Fibroblast of villous mesenchyme (primary cell): ENCODE measurements around the gene HIF3A. TPM values are rescaled to one million over a fixed set of nuclear protein-coding genes. Genes with fewer than 3 reads are reported as not detected.

Experiments used
- DNase-seq: peaks from one replicate; pipeline ENCODE4 v3.0.0-alpha.2; 2010; ENCODE audit warnings: low read depth
- H3K4me3 ChIP-seq: 2 replicates; pipeline ENCODE4 v1.5.1; 2011; ENCODE audit warnings: low read depth, mild to moderate bottlenecking, low read length
- total RNA-seq: library from RNA; depleted of rRNA; stranded (reverse); fragments of >200 nt; gene quantifications from 2 replicates; pipeline ENCODE4 v1.2.3, GENCODE V29; 2012
- TF ChIP-seq, protein P1 (sequence below): IDR thresholded peaks from 2 replicates; pipeline ENCODE4 v1.5.1; 2012; ENCODE audit warnings: low read depth, mild to moderate bottlenecking, low read length; ENCODE audit not compliant: insufficient read depth

Gene HIF3A
- total RNA-seq, 1 donor: 0.43 TPM

DNA sequence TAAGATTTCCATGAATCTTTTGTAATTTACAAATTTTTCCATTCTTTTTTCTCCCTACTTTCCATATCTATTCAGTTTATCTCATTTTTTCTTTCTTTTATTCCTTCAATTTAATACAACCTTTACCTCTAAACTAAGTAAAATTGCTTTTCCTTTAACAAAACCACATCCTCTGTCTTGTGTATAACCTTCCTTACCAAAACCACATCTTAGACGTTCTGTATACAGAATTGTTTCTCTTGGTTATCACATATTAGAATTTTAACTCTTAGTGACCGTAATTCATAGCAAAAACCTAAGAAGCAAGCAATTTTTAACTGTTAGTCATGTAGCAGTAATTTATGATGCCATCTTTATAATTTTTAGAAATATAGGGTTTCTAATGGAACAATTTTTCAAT, 65.1 kb downstream of the HIF3A start:
- no peak for DNase-seq
- no peak overlapping the region for H3K4me3 ChIP-seq
- TF ChIP-seq, protein P1, sequence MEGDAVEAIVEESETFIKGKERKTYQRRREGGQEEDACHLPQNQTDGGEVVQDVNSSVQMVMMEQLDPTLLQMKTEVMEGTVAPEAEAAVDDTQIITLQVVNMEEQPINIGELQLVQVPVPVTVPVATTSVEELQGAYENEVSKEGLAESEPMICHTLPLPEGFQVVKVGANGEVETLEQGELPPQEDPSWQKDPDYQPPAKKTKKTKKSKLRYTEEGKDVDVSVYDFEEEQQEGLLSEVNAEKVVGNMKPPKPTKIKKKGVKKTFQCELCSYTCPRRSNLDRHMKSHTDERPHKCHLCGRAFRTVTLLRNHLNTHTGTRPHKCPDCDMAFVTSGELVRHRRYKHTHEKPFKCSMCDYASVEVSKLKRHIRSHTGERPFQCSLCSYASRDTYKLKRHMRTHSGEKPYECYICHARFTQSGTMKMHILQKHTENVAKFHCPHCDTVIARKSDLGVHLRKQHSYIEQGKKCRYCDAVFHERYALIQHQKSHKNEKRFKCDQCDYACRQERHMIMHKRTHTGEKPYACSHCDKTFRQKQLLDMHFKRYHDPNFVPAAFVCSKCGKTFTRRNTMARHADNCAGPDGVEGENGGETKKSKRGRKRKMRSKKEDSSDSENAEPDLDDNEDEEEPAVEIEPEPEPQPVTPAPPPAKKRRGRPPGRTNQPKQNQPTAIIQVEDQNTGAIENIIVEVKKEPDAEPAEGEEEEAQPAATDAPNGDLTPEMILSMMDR: no peak

DNA sequence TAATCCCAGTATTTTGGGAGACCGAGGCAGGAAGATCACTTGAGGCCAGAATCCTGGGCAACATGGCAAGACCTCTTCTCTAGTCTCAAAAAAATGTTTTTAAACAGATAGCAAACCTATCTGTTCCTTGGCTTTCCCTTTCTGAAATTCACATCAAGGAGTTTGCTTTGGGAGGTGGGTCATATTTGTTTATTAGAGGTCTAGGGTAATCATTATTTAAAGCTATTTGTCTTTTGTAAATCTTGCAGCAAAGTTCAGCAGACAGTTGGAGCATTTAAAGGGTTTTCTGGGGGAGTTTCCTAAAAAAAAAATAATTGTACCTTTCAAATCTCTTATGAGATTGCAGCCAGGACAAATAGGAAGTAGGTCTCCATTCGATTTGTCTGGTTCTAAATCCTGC, 67.5 kb downstream of the HIF3A start:
- H3K4me3 ChIP-seq: no peak overlapping the region
- TF ChIP-seq, protein P1: no peak
- DNase-seq: no peak

DNA sequence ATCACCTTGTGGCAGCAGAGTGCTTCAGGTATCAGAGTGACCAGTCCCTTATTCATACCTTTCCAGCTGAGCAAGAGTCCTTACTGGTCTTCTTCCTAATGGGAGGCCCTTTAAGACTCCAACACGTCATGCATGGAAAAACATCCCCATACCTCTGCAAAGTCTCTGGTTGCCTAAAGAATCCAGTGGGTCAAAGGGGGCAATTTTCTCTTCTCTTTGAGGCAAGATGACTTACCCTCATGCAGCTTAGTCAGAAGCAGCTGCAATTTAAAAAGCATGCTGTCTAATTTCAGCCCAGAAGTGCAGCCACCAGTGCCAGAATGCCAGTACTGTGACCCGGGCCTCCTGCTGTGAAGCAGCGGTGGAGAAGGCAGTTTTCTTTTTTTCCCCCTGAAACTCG, 68.7 kb downstream of the HIF3A start:
- no peak for DNase-seq
- H3K4me3 ChIP-seq: no peak overlapping the region
- TF ChIP-seq, protein P1: no peak

DNA sequence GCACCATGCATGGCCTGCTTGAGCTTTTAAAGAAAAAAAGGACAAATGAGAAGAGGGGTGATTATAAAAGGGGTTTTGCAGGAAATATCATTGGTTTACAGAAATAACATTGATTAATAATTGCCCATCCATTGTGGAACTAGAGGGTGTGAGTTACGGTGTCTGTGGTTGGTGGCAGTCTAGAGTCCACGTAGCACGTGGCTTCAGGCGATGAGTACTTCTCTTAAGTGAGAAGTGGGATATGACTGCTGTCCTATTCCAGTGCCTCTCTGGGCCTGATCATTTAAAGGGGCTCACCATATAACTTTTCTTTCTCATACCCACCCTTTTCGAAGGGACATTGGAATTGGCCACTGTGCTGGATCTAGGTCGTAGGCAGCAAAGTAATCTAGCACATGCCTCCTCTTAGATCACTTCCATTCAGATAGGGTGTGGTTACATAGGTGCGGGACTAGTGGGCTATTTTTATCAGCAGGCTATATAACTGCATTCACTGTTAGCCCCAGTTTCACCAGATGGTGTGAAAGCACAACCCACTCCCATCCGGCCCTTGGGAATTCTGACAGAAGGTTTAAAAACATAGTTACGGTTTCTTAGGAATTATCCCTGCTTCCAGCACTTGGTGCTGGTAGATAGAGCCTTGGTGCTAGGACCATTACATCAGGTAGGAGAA, 69.9 kb downstream of the HIF3A start:
- TF ChIP-seq, protein P1: no peak
- no peak overlapping the region for H3K4me3 ChIP-seq
- DNase-seq: no peak

DNA sequence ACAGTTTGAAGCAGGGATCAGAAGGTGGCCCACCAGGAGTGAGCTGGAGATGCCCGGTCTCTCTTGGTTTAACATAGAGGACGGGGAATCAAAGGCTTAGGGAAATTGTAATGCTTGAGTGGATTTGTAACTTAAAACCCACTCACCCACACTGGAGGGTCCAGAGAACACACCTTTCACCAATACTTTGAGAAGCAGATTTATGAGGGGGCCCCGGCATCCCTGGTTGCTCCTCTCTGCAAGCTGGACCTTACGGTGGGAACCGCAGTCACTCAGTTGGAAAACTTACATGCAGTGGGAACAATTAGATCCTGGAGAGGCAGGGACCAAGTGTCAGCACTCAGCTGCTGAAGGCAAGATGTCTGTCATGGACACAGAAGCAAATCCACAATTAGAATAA, 70.6 kb downstream of the HIF3A start:
- no peak for DNase-seq
- TF ChIP-seq, protein P1: no peak

DNA sequence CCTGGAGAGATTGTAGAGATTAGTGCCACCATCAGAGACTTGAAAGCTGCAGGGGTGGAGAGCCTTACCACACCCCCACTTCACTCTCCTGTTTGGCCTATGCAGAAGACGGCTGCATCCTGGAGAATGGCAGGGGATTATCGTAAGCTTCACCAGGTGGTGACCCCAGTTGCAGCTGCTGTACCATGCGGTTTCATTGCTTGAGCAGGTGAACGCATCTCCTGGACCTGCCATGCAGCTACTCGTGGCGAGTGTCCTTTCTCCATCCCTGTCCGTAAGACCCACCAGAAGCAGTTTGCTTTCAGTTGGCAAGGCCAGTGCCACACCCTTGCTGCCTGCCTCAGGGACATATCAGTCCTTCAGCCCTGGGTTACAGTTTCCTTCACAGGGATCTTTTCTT, 71.3 kb downstream of the HIF3A start:
- DNase-seq: no peak
- TF ChIP-seq, protein P1: no peak
- H3K4me3 ChIP-seq: no peak overlapping the region

More for the DNA sequence above, 70.6 kb downstream of the HIF3A start:
- no peak overlapping the region for H3K4me3 ChIP-seq

DNA sequence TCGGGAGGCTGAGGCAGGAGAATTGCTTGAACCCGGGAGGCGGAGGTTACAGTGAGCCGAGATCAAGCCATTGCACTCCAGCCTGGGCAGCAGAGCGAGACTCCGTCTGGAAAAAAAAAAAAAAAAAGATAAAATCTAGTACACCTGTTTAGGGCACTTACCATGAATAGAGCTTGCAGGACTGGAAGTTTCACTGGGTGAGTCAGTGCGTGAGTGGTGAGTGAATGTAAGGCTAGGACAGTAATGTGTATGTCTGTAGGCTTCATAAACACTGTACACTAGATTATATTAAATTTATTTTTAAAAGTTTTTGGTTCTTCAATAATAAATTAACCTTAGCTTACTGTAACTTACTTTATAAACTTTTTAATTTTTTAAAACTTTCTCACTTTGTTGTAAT, 73.0 kb downstream of the HIF3A start:
- DNase-seq: no peak
- TF ChIP-seq, protein P1: no peak
- no peak overlapping the region for H3K4me3 ChIP-seq
